Uterus (tissue), 4 donors: Measurements from ENCODE around the gene IL5. TPM values are rescaled to one million over a fixed set of nuclear protein-coding genes. Genes with fewer than 3 reads are reported as not detected.
"Not testable (repeated sequence)": the region's sequence is repeated elsewhere in the genome, so short reads cannot be mapped to it uniquely, and the experiment has no call there.

ENCODE experiments used
- DNase-seq, 2 donors: peaks; one replicate each; pipeline ENCODE4 v3.0.0-alpha.2; 2019 to 2020
- H3K27ac ChIP-seq, 2 donors: fragments of 200-600 bp; sonication (generic); 1 replicate in 1 of 2; 2 replicates in 1 of 2; pipeline ENCODE4 v1.5.1; 2016 to 2018
- H3K27me3 ChIP-seq, 2 donors: fragments of 200-600 bp; sonication (generic); one replicate each; pipeline ENCODE4 v1.5.1; 2018 to 2019; ENCODE audit warnings: control low read depth in 1 of 2
- H3K36me3 ChIP-seq, 2 donors: fragments of 200-600 bp; sonication (generic); one replicate each; pipeline ENCODE4 v1.5.1; 2019; ENCODE audit warnings: control low read depth in 1 of 2
- H3K4me1 ChIP-seq, 2 donors: fragments of 200-600 bp; sonication (generic); one replicate each; pipeline ENCODE4 v1.5.1; 2018 to 2019; ENCODE audit warnings: control low read depth in 1 of 2
- H3K4me3 ChIP-seq, 2 donors: fragments of 200-600 bp; sonication (generic); 1 replicate in 1 of 2; 2 replicates in 1 of 2; pipeline ENCODE4 v1.5.1; 2018 to 2019; ENCODE audit warnings: mild to moderate bottlenecking in 1 of 2
- H3K9me3 ChIP-seq, 2 donors: fragments of 200-600 bp; sonication (generic); one replicate each; pipeline ENCODE4 v1.5.1; 2019; ENCODE audit warnings: control low read depth in 1 of 2
- POLR2A ChIP-seq, 2 donors: fragments of 450-650 bp; IDR thresholded peaks; one replicate each; pipeline ENCODE4 v1.6.1; 2016; ENCODE audit warnings: antibody characterized with exemption in 2 of 2, mild to moderate bottlenecking in 1 of 2, moderate library complexity in 1 of 2
- intact Hi-C: fragments of 100-400 bp; cut with DNase I; formaldehyde crosslinking; loops from one replicate; pipeline ENCODE4 v1.15.1; 2023; ENCODE audit warnings: low total_unique reads
- total RNA-seq, 4 donors: library from RNA; depleted of rRNA in 3 of 4; stranded (reverse); fragments of >200 nt in 3 of 4; gene quantifications; one replicate each; pipeline versions ENCODE4 v1.1.0 to v1.2.4, GENCODE V29; 2014 to 2023
- TF ChIP-seq, protein P1 (sequence below), 4 experiments: fragments of 200-600 bp in 2 of 4; fragments of 450-650 bp in 2 of 4; sonication (generic) in 2 of 4; IDR thresholded peaks; one replicate each; pipeline ENCODE4 v1.5.1; 2016 to 2019; ENCODE audit warnings: antibody characterized with exemption in 4 of 4, mild to moderate bottlenecking in 2 of 4, moderate library complexity in 1 of 4
- donor health status: DM: yes; HTN: yes; CAD: no.

The IL5 gene
- not detected for total RNA-seq

DNA sequence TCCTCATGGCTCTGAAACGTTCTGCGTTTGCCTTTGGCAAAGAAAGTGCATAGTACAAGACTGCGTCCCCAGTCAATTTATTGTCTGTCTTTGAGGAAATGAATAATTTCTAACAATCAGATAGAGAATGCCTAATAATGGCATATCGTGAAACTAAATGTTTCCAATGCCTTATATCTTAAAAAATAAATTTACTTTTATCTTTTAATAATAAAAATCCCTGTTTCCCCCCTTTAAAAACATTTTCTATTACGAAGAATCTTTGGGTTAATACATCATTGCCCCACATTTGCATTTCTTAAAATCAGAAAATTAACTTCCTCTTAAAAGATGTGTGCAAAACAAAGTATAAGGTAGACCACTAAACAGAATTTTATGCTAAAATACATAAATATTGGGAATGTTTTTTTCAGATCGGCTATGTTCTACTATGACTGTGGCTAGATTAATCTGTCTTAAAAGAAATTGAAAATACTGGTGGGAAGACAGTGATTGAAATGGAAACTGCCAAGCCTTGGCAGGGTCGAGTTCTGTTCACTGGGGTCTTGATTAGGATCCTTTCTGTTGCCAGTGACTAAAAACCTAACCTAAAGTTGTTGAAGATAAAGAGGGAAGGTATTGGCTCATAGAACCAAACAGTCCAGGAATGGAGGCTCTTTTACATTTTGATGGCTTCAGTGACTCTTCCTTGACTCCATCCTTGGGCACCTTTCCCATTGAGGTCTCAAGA lies at the start of gene IL5:
TSS of gene IL5 (minus strand) at position 51 of the 730 bp plus-strand sequence. CDS start at position 7, 44 bp downstream.
- Histone ChIP-seq H3K4me3 (no peak within 1 kb of the TSS), H3K36me3 (no peaks in the 10 kb centered on the region), H3K9me3 (no peaks in the 10 kb centered on the region), H3K27ac (no peak within 1 kb of the TSS), H3K27me3 (no peaks in the 10 kb centered on the region), H3K4me1 (no peaks in the 10 kb centered on the region)
- intact Hi-C loops, result no loop called here
- TF ChIP-seq, protein P1, sequence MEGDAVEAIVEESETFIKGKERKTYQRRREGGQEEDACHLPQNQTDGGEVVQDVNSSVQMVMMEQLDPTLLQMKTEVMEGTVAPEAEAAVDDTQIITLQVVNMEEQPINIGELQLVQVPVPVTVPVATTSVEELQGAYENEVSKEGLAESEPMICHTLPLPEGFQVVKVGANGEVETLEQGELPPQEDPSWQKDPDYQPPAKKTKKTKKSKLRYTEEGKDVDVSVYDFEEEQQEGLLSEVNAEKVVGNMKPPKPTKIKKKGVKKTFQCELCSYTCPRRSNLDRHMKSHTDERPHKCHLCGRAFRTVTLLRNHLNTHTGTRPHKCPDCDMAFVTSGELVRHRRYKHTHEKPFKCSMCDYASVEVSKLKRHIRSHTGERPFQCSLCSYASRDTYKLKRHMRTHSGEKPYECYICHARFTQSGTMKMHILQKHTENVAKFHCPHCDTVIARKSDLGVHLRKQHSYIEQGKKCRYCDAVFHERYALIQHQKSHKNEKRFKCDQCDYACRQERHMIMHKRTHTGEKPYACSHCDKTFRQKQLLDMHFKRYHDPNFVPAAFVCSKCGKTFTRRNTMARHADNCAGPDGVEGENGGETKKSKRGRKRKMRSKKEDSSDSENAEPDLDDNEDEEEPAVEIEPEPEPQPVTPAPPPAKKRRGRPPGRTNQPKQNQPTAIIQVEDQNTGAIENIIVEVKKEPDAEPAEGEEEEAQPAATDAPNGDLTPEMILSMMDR (IDR thresholded peaks at IDR 0.05), result no peak
- TF ChIP-seq POLR2A (IDR thresholded peaks at IDR 0.05), result no peak
- DNase-seq, result no peak

DNA sequence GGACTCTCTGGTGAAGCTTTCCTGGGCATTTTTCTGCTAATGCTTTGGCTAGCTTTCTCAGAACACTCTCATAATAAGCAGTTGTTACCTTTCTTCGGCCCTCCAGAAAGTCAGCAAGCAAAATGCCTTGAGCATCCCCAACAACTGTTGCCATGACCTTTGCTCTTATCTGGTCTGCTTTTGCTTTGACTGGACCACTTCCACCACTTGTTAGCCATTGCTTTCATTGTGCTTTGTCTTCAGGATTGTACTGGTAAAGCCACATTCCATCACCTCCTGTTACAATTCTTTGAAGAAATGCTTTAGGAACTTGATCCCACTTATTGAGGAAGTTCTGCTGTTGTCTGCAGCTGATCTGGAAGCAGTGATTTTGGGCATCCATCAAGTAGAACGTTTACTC lies 49.2 kb upstream of the IL5 start:
- no peaks in the 10 kb centered on the region for H3K36me3 ChIP-seq
- H3K27me3 ChIP-seq, result no peaks in the 10 kb centered on the region
- DNase-seq, result no peak
- intact Hi-C loops, result no loop called here
- H3K4me3 ChIP-seq, result no peak overlapping the region
- no peak overlapping the region for H3K27ac ChIP-seq
- H3K4me1 ChIP-seq, result no peaks in the 10 kb centered on the region
- H3K9me3 ChIP-seq, result no peaks in the 10 kb centered on the region
- TF ChIP-seq POLR2A (IDR thresholded peaks at IDR 0.05), result no peak
- TF ChIP-seq, protein P1 (IDR thresholded peaks at IDR 0.05), result no peak

DNA sequence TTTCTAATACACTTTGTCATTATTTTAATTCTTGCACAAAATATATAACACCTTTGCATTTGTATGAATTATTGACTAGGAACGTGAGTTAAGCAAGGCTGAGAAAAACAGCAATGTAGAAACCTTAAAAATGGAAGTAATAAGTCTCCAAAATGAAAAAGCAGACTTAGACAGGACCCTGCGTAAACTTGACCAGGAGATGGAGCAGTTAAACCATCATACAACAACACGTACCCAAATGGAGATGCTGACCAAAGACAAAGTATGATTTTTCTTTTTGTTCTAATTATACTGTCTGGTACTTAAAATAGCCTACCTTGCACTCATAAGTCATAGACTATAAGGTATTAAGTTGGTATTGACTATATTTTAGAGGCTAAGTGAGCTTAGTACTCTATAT lies 47.8 kb upstream of the IL5 start:
- H3K36me3 ChIP-seq, result no peaks in the 10 kb centered on the region
- TF ChIP-seq, protein P1 (IDR thresholded peaks at IDR 0.05), result no peak
- no peak for TF ChIP-seq POLR2A (IDR thresholded peaks at IDR 0.05)
- DNase-seq, result no peak
- intact Hi-C loops, result no loop called here
- no peaks in the 10 kb centered on the region for H3K4me1 ChIP-seq
- no peaks in the 10 kb centered on the region for H3K9me3 ChIP-seq
- no peak overlapping the region for H3K4me3 ChIP-seq
- H3K27me3 ChIP-seq, result no peaks in the 10 kb centered on the region
- H3K27ac ChIP-seq, result no peak overlapping the region

DNA sequence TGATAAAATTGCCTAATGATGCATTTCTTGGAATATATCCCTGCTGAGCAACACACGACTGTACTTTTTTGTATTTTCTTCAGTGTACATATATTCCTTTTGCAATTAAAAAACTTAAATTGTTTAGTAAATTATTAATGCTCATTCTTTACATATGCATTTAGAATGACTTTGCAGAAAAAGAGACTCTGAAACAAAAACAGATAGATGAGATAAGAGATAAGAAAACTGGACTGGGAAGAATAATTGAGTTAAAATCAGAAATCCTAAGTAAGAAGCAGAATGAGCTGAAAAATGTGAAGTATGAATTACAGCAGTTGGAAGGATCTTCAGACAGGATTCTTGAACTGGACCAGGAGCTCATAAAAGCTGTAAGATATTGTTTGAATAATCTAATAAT lies 46.1 kb upstream of the IL5 start:
- intact Hi-C loops, result no loop called here
- DNase-seq, result no peak
- H3K27me3 ChIP-seq, result no peaks in the 10 kb centered on the region
- no peaks in the 10 kb centered on the region for H3K9me3 ChIP-seq
- H3K4me1 ChIP-seq, result no peaks in the 10 kb centered on the region
- H3K27ac ChIP-seq, result no peak overlapping the region
- H3K4me3 ChIP-seq, result no peak overlapping the region
- no peak for TF ChIP-seq POLR2A (IDR thresholded peaks at IDR 0.05)
- TF ChIP-seq, protein P1 (IDR thresholded peaks at IDR 0.05), result no peak
- H3K36me3 ChIP-seq, result no peaks in the 10 kb centered on the region

DNA sequence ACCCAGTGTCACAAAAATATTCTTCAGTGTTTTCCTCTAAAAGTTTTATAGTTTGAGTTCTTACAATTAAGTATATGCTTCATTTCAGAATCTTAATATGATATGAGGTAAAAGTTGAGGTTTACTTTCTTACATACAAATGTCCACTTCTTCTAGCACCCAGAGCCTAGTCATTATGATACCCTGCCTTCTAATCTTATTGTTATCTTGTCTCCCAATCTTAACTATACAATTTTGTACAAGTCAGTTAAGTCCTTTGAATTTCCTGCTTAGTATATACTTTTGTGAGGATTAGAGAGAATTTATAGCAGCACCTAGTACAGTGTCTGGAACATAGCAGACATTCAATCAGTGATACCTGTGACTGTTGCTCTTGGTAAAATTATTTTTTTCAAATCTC lies 42.7 kb upstream of the IL5 start:
- Histone ChIP-seq H3K4me1 (no peaks in the 10 kb centered on the region), H3K27ac (no peak overlapping the region), H3K4me3 (no peak overlapping the region), H3K27me3 (no peaks in the 10 kb centered on the region), H3K9me3 (no peaks in the 10 kb centered on the region), H3K36me3 (no peaks in the 10 kb centered on the region)
- TF ChIP-seq, protein P1 (IDR thresholded peaks at IDR 0.05), result no peak
- no peak for TF ChIP-seq POLR2A (IDR thresholded peaks at IDR 0.05)
- no peak for DNase-seq
- intact Hi-C loops, result no loop called here

DNA sequence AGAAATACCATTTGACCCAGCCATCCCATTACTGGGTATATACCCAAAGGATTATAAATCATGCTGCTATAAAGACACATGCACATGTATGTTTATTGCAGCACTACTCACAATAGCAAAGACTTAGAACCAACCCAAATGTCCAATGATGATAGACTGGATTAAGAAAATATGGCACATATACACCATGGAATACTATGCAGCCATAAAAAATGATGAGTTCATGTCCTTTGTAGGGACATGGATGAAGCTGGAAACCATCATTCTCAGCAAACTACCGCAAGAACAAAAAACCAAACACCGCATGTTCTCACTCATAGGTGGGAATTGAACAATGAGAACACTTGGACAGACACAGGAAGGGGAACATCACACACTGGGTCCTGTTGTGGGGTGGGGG lies 41.2 kb upstream of the IL5 start:
- not testable (repeated sequence) for H3K27me3 ChIP-seq

More for the DNA sequence above, 41.2 kb upstream of the IL5 start:
- H3K27ac ChIP-seq, H3K4me3 ChIP-seq, H3K36me3 ChIP-seq, H3K4me1 ChIP-seq, intact Hi-C loops, H3K9me3 ChIP-seq, DNase-seq: not testable (repeated sequence)
